Measurements from ENCODE around the gene EPM2A. TPM values are rescaled to one million over a fixed set of nuclear protein-coding genes. Genes with fewer than 3 reads are reported as not detected.

EPM2A gene
- total and polyA plus RNA-seq, 10 of the 15 experiments (the other 5 are each of a cell fraction or from before 2014, with no cell fraction given) = 3.4 to 13.0 (median 7.9) TPM

DNA sequence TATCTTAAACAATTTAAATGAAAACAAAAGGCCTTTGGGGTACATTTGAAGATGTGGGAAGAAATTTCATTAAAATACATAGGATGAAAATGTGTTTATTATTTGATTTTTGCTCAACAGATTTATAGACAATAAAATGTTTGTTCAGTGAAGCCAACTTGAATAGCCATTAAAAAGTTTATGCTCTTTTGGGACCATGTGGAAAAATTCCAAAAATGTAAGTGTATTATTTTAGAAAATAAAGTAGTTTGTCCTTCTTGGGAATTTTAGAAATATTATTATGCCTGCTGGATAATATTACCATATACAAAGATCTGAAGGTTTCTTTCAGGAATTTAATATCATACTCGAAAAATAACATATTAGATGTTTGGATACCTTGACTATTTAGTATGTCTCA is 131.3 kb downstream of the EPM2A start:
- H4K20me1 ChIP-seq (ENCODE audit: control insufficient read depth, insufficient read depth) = no peaks in the 10 kb centered on the region
- ChIA-PET RAD21 (ENCODE audit: unreplicated experiment) (interaction anchor here (1.3 kb wide), 1 partner anchor 10 kb away, joined by 3 read pairs; no protein-coding TSS in a partner anchor), POLR2A (no interaction called here), CTCF (interaction anchor here (1.2 to 1.4 kb wide), 2 partner anchors 25 to 40 kb away, joined by 3 to 4 read pairs; no protein-coding TSS in a partner anchor), SMC1A (ENCODE audit: uncharacterized antibody, unreplicated experiment) (no interaction called here)
- 48% methylated on average over 1 of the region's 1 CpG for WGBS (ENCODE audit: insufficient coverage, insufficient replicate concordance, low lambda C conversion rate, missing lambda C conversion rate)
- H3K36me3 ChIP-seq (ENCODE audit: control insufficient read depth in 2 of 2, insufficient read depth in 2 of 2, low read length in 1 of 2) = no peaks in the 10 kb centered on the region
- H3K4me2 ChIP-seq (ENCODE audit: control insufficient read depth, insufficient read depth) = no peak overlapping the region
- no peak overlapping the region for H3K27ac ChIP-seq (ENCODE audit: control insufficient read depth, insufficient read depth)
- no peaks in the 10 kb centered on the region for H3K4me1 ChIP-seq (ENCODE audit: control insufficient read depth, insufficient read depth, low read length)
- in situ Hi-C loops (cut with MboI) = no loop called here
- no peak overlapping the region for H3K9ac ChIP-seq (ENCODE audit: control insufficient read depth, insufficient read depth, low read length)
- TF ChIP-seq ETV6 (conservative IDR thresholded peaks at IDR 0.05 in 1 of 2, IDR thresholded peaks at IDR 0.05 in 1 of 2; ENCODE audit: borderline replicate concordance in 1 of 2, low read depth in 1 of 2) = no peak
- no peak for TF ChIP-seq RUNX3 (IDR thresholded peaks at IDR 0.05; ENCODE audit: low read length)
- TF ChIP-seq KAT2A (conservative IDR thresholded peaks at IDR 0.05; ENCODE audit: control insufficient read depth, low read depth, low read length) = no peak
- FAIRE-seq = no peak
- no peak for DNase-seq (ENCODE audit: low read depth, low spot score)
- H3K79me2 ChIP-seq (ENCODE audit: control insufficient read depth, insufficient read depth, low read length) = no peaks in the 10 kb centered on the region
- H3K4me3 ChIP-seq = no peak overlapping the region
- no TSS peak for BruUV-seq (replicated peaks)
- ATAC-seq = no peak
- no peaks in the 10 kb centered on the region for H3K9me3 ChIP-seq (replicated peaks; ENCODE audit: control insufficient read depth, insufficient read depth, low read length)
- H3K27me3 ChIP-seq (replicated peaks in 1 of 2; ENCODE audit: control insufficient read depth in 2 of 2, insufficient read depth in 2 of 2, low read length in 1 of 2) = no peaks in the 10 kb centered on the region
- no peak overlapping the region for H2AFZ ChIP-seq (ENCODE audit: control insufficient read depth, low read depth, low read length)
- intact Hi-C loops (cut with micrococcal nuclease; ENCODE audit: unreplicated experiment) = no loop called here

DNA sequence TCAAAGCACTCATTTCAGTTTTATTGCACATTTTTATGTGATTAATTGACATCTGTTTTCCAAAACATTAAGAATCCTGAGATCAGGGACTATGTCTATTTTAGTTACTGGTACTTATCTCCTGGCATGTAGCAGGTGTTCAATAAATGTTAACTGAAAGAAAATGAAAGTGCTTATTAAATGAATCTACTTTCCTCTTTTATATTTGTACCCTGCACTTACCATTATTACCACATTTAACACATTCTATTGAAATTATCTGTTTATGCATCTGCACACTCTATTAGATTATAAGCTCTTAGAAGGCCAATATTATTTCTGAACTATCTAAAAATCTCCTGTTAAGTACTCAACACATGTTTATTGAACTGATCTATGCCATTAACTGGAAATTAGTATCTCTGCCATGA is 131.9 kb downstream of the EPM2A start:
- ChIA-PET SMC1A (ENCODE audit: uncharacterized antibody, unreplicated experiment) (no interaction called here), RAD21 (ENCODE audit: unreplicated experiment) (interaction anchor here (1.3 kb wide), 1 partner anchor 9 kb away, joined by 3 read pairs; no protein-coding TSS in a partner anchor), POLR2A (no interaction called here), CTCF (no interaction called here)
- Histone ChIP-seq H3K27ac (ENCODE audit: control insufficient read depth, insufficient read depth) (no peak overlapping the region), H3K4me1 (ENCODE audit: control insufficient read depth, insufficient read depth, low read length) (no peaks in the 10 kb centered on the region), H3K4me2 (ENCODE audit: control insufficient read depth, insufficient read depth) (no peak overlapping the region), H3K9me3 (replicated peaks; ENCODE audit: control insufficient read depth, insufficient read depth, low read length) (no peaks in the 10 kb centered on the region), H4K20me1 (ENCODE audit: control insufficient read depth, insufficient read depth) (no peaks in the 10 kb centered on the region), H3K4me3 (no peak overlapping the region), H2AFZ (ENCODE audit: control insufficient read depth, low read depth, low read length) (no peak overlapping the region), H3K79me2 (ENCODE audit: control insufficient read depth, insufficient read depth, low read length) (no peaks in the 10 kb centered on the region), H3K9ac (ENCODE audit: control insufficient read depth, insufficient read depth, low read length) (no peak overlapping the region), H3K27me3 (replicated peaks in 1 of 2; ENCODE audit: control insufficient read depth in 2 of 2, insufficient read depth in 2 of 2, low read length in 1 of 2) (no peaks in the 10 kb centered on the region), H3K36me3 (ENCODE audit: control insufficient read depth in 2 of 2, insufficient read depth in 2 of 2, low read length in 1 of 2) (no peaks in the 10 kb centered on the region)
- TF ChIP-seq CREM (IDR thresholded peaks at IDR 0.05; ENCODE audit: low read depth) (no peak), CEBPB (IDR thresholded peaks at IDR 0.05; ENCODE audit: borderline replicate concordance in 1 of 2, low read depth in 2 of 2, low read length in 2 of 2) (no peak), TCF3 (IDR thresholded peaks at IDR 0.05; ENCODE audit: borderline replicate concordance, insufficient read depth, low read depth, low read length) (no peak), NFXL1 (IDR thresholded peaks at IDR 0.05; ENCODE audit: borderline replicate concordance) (no peak), JUNB (IDR thresholded peaks at IDR 0.05) (no peak), EZH2 (IDR thresholded peaks at IDR 0.05; ENCODE audit: borderline replicate concordance, control insufficient read depth, low read depth, low read length) (no peak), HCFC1 (IDR thresholded peaks at IDR 0.05; ENCODE audit: low read length) (no peak)
- FAIRE-seq = no peak
- no TSS peak for BruUV-seq (replicated peaks)
- in situ Hi-C loops (cut with MboI) (no loop called here), intact Hi-C loops (cut with micrococcal nuclease; ENCODE audit: unreplicated experiment) (no loop called here)
- no peak for DNase-seq (ENCODE audit: low read depth, low spot score)
- no peak for ATAC-seq
